CD4-positive, CD25-positive, alpha-beta regulatory T cell (primary cell): ENCODE measurements around the gene HOXD8. TPM values are rescaled to one million over a fixed set of nuclear protein-coding genes. Genes with fewer than 3 reads are reported as not detected.

Experiments
- ATAC-seq, 2 donors: fragments of 150-1000 bp; cut with Tn5 transposase; one replicate each; pipeline ENCODE4 v1.10.0; 2021; ENCODE audit warnings: low read depth in 2 of 2, moderate number of reproducible peaks in 2 of 2, moderate library complexity in 1 of 2
- DNase-seq, 3 donors: peaks; one replicate each; pipeline versions ENCODE4 v3.0.0 to v3.0.0-alpha.2; 2012 to 2022; ENCODE audit warnings: mixed read lengths in 1 of 3
- H3K27ac ChIP-seq: one replicate; pipeline ENCODE4 v1.7.0; 2013; ENCODE audit warnings: mild to moderate bottlenecking, low read length; ENCODE audit not compliant: insufficient read depth, poor library complexity, severe bottlenecking
- H3K27me3 ChIP-seq: one replicate; pipeline ENCODE4 v1.7.0; 2013; ENCODE audit warnings: low read length; ENCODE audit not compliant: control insufficient read depth, insufficient read depth
- H3K36me3 ChIP-seq: one replicate; pipeline ENCODE4 v1.7.0; 2013; ENCODE audit warnings: mild to moderate bottlenecking, low read length, moderate library complexity; ENCODE audit not compliant: control insufficient read depth, insufficient read depth
- H3K4me1 ChIP-seq: 2 replicates; pipeline ENCODE4 v1.7.0; 2013; ENCODE audit warnings: mild to moderate bottlenecking, low read length; ENCODE audit not compliant: insufficient read depth, control insufficient read depth, poor library complexity, severe bottlenecking
- H3K4me3 ChIP-seq: one replicate; pipeline ENCODE4 v1.7.0; 2013; ENCODE audit warnings: low read depth, mild to moderate bottlenecking, low read length, moderate library complexity
- H3K9me3 ChIP-seq, 2 experiments: 1 replicate in 1 of 2; 2 replicates in 1 of 2; pipeline ENCODE4 v1.7.0; 2013; ENCODE audit warnings: low read length in 2 of 2, mild to moderate bottlenecking in 1 of 2, moderate library complexity in 1 of 2; ENCODE audit not compliant: control insufficient read depth in 2 of 2
- H3K27ac Mint-ChIP-seq, 3 donors: one replicate each; pipeline ENCODE4 v1.8.0; 2020 to 2022; ENCODE audit warnings: mild to moderate bottlenecking in 3 of 3, mixed read lengths in 3 of 3, moderate library complexity in 2 of 3
- H3K27me3 Mint-ChIP-seq: one replicate; pipeline ENCODE4 v1.8.0; 2022; ENCODE audit warnings: mild to moderate bottlenecking, mixed read lengths
- H3K36me3 Mint-ChIP-seq: one replicate; pipeline ENCODE4 v1.8.0; 2020; ENCODE audit warnings: mixed read lengths
- H3K4me1 Mint-ChIP-seq, 4 donors: one replicate each; pipeline ENCODE4 v1.8.0; 2020 to 2022; ENCODE audit warnings: mixed read lengths in 4 of 4, mild to moderate bottlenecking in 1 of 4
- H3K4me3 Mint-ChIP-seq, 4 donors: one replicate each; pipeline ENCODE4 v1.8.0; 2020 to 2022; ENCODE audit warnings: mild to moderate bottlenecking in 4 of 4, mixed read lengths in 4 of 4, moderate library complexity in 3 of 4
- H3K9me3 Mint-ChIP-seq, 7 donors: one replicate each; pipeline ENCODE4 v1.8.0; 2020 to 2022; ENCODE audit warnings: mixed read lengths in 7 of 7, mild to moderate bottlenecking in 3 of 7, moderate library complexity in 2 of 7
- polyA plus RNA-seq, 4 donors: library from polyadenylated mRNA; unstranded; fragments of 300-500 nt; fragmentation: Illumina TruSeq; gene quantifications; one replicate each; pipeline ENCODE4 v1.2.3, GENCODE V29; 2021
- total RNA-seq: library from RNA; stranded (reverse); gene quantifications from one replicate; pipeline ENCODE4 v1.2.3, GENCODE V29; 2022

Gene HOXD8
- total and polyA plus RNA-seq, 5 donors from 2014 or later = not detected

DNA sequence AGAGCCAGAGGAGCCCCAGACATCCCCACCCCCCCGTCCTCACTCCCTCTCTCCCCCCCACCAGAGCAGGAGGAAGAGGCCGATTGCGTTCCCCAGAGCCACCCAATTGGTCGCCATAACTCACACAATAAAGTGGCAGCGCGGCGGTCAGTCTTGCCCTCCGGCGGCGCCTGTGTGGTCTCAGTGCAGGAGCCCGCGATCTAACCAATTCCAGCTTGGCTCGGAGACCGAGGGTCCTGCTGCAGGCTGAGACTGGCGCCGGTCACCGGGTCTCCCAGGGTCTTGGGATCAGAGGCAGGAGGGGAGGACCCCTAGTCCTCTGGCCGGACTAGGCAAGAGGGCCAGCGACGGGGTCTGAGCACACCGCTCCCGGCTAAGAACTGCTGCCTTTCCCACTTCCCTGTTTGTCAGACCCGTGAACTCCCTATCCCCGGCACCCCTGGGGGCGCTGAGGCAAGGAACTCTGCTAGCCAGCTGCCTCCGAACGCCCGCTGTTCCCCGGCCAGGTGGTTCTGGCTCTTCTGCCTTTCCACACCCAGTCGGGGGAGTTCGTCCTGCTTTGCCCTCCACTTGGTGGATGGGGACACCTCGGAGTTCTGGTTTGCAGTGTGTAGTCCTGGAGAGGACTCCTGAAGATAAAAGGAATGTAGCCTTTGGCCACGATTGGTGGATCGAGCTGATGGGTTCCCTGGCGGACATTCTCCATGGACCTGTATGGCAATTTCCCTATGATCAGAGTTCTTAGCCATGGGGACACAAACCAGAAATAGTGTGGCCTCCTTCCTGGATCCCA lies 30.9 kb upstream of the HOXD8 start:
- H3K9me3 Mint-ChIP-seq = peaks cover 0 to 24% (median 2%) of the 10 kb centered on the region in 7 donors
- ATAC-seq (no peak), DNase-seq (no peak)
- peak overlapping the region in 1 of 4 donors; percentile 32 for H3K4me3 Mint-ChIP-seq
- Histone ChIP-seq H3K4me3 (no peak overlapping the region), H3K27ac (no peak overlapping the region), H3K4me1 (peaks cover 19% of the 10 kb centered on the region), H3K36me3 (no peaks in the 10 kb centered on the region), H3K27me3 (peaks cover 65% of the 10 kb centered on the region), H3K9me3 (peaks cover 6 to 21% of the 10 kb centered on the region in 2 experiments)
- no peaks in the 10 kb centered on the region for H3K36me3 Mint-ChIP-seq
- no peak overlapping the region for H3K27ac Mint-ChIP-seq
- peaks cover 97% of the 10 kb centered on the region for H3K27me3 Mint-ChIP-seq
- H3K4me1 Mint-ChIP-seq = peaks cover 10 to 34% (median 25%) of the 10 kb centered on the region in 4 donors

DNA sequence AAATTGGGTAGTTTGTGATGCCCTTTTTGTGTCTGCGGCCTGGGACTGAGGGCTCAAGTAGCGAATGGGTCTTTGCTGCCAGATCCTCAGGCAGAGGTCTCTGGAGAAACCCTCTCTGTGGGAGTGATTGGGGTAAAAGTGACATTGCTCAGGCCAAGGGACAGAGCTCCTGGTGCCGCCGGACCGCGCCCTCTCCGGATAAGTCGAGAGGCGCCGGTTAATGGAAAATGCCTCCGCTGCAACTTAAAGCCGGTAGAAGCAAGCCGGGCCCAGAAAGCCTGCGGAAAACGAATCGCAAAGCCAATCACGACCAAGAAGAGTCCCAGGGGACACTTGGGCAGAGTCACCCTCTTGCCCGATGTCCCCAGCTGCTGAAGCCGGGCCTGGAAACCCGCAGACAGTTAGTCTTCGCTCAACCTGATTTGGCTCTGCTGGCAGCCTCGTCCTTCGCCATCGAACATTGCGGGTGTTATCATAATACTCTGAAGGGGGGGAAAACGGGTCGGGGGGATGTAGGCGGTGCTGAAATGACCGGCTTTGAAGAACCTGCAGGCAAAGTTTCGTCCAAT lies 30.3 kb upstream of the HOXD8 start:
- H3K27me3 ChIP-seq = peaks cover 60% of the 10 kb centered on the region
- Mint-ChIP-seq H3K4me3 (peak overlapping the region in 1 of 4 donors; percentile 58), H3K27me3 (peaks cover 97% of the 10 kb centered on the region), H3K9me3 (peaks cover 0 to 17% (median 0%) of the 10 kb centered on the region in 7 donors), H3K36me3 (no peaks in the 10 kb centered on the region), H3K27ac (no peak overlapping the region), H3K4me1 (peaks cover 6 to 28% (median 20%) of the 10 kb centered on the region in 4 donors)
- H3K9me3 ChIP-seq = peaks cover 5 to 19% of the 10 kb centered on the region in 2 experiments
- H3K36me3 ChIP-seq = no peaks in the 10 kb centered on the region
- no peak overlapping the region for H3K4me3 ChIP-seq
- ATAC-seq (no peak), DNase-seq (no peak)
- H3K27ac ChIP-seq = no peak overlapping the region
- H3K4me1 ChIP-seq = peaks cover 19% of the 10 kb centered on the region

DNA sequence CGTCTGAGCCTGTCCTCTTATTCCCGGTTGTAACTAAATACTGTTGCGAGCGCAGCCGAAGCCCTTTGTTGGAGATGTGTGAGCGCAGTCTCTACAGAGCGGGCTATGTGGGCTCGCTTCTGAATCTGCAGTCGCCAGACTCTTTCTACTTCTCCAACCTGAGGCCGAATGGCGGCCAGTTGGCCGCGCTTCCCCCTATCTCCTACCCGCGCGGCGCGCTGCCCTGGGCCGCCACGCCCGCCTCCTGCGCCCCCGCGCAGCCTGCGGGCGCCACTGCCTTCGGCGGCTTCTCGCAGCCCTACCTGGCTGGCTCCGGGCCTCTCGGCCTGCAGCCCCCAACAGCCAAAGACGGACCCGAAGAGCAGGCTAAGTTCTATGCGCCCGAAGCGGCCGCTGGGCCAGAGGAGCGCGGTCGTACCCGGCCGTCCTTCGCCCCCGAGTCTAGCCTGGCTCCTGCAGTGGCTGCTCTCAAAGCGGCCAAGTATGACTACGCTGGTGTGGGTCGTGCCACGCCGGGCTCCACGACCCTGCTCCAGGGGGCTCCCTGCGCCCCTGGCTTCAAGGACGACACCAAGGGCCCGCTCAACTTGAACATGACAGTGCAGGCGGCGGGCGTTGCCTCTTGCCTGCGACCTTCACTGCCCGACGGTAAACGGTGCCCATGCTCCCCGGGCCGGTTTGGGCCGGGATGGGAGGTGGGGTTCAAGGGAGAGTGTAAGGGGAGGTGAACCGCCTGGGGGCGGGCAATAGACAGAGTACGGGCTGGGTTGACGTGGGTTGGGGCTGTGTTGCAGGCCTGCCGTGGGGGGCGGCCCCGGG lies 29.6 kb upstream of the HOXD8 start, which contains the start of gene HOXD12:
Gene HOXD12, plus strand, starts transcription at position 68 of the 819 bp plus-strand sequence. Its CDS starts 7 bp downstream, at position 75.
- Histone ChIP-seq H3K27ac (no peak within 1 kb of the TSS), H3K36me3 (no peaks in the 10 kb centered on the region), H3K9me3 (peaks cover 3 to 15% of the 10 kb centered on the region in 2 experiments), H3K27me3 (peaks cover 53% of the 10 kb centered on the region), H3K4me1 (peaks cover 19% of the 10 kb centered on the region), H3K4me3 (no peak within 1 kb of the TSS)
- ATAC-seq (no peak), DNase-seq (no peak)
- peaks cover 0 to 13% (median 0%) of the 10 kb centered on the region in 7 donors for H3K9me3 Mint-ChIP-seq
- no peak within 1 kb of the TSS for H3K27ac Mint-ChIP-seq
- peaks cover 97% of the 10 kb centered on the region for H3K27me3 Mint-ChIP-seq
- peaks cover 6 to 29% (median 20%) of the 10 kb centered on the region in 4 donors for H3K4me1 Mint-ChIP-seq
- H3K36me3 Mint-ChIP-seq = no peaks in the 10 kb centered on the region
- peak within 1 kb of the TSS in 2 of 4 donors; percentile 13 to 58 for H3K4me3 Mint-ChIP-seq

DNA sequence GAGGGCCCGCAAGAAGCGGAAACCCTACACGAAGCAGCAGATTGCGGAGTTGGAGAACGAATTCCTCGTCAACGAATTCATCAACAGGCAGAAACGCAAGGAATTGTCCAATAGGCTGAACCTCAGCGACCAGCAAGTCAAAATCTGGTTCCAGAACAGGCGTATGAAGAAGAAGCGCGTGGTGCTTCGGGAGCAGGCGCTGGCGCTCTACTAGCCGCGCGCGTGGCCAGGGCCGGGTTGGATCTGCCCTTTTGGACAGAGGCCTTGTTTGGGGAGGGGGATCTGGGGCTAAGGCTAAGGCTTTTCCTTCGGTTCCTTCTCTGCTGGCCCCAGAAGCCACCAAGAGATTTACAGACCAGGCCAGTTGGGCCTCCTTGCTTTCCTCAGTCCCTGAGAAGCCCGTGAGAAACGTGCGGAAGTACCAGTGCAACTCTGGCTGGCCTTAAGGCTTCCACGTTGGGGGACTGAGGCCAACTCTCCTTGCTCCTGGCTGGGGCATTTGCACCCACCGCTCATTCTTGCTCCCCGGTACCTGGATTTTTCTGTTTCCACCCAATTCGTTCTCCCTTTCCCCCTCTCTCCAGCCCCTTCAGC lies 28.9 kb upstream of the HOXD8 start:
- no peak overlapping the region for H3K27ac Mint-ChIP-seq

DNA sequence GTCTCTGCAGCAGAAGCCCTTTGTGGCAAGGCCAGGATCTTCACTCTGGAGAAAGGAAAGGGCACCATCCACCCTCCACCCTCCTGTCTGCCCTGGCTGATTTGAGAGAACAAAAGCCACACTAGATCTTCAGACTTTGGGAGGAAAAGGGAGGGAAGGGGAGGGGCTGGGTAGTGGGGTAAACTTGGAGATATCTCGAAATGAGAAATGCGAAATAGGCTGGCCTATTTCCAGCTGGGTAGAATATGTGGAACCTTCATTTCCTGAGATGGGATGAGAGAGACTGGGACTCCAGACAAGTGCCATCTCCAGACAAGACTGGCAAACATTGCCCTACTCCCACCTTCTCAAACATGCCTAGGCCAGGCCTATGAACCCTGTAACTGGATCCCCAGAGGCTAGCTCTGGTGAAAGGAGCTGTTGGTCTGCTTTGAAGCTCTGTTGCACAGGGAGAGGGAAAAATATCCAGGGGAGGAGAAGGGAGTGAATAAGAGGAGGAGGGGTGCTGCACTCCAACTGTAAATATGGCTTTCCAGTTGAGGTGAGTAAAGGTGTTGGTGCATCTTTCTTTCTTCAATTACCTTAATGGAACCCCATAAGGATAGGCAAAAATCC lies 28.2 kb upstream of the HOXD8 start:
- Mint-ChIP-seq H3K27me3 (peaks cover 97% of the 10 kb centered on the region), H3K9me3 (peaks cover 0 to 14% (median 0%) of the 10 kb centered on the region in 7 donors), H3K4me3 (peak overlapping the region in 1 of 4 donors; percentile 46), H3K27ac (no peak overlapping the region), H3K4me1 (peaks cover 5 to 36% (median 24%) of the 10 kb centered on the region in 4 donors), H3K36me3 (no peaks in the 10 kb centered on the region)
- peaks cover 45% of the 10 kb centered on the region for H3K27me3 ChIP-seq
- H3K9me3 ChIP-seq = peaks cover 0 to 4% of the 10 kb centered on the region in 2 experiments
- DNase-seq (no peak), ATAC-seq (no peak)
- no peak overlapping the region for H3K4me3 ChIP-seq
- peaks cover 17% of the 10 kb centered on the region for H3K4me1 ChIP-seq
- H3K36me3 ChIP-seq = no peaks in the 10 kb centered on the region
- no peak overlapping the region for H3K27ac ChIP-seq

More for the DNA sequence above, 28.9 kb upstream of the HOXD8 start:
- Mint-ChIP-seq H3K4me3 (peak overlapping the region in 1 of 4 donors; percentile 46), H3K36me3 (no peaks in the 10 kb centered on the region), H3K9me3 (peaks cover 0 to 13% (median 0%) of the 10 kb centered on the region in 7 donors), H3K4me1 (peaks cover 6 to 34% (median 20%) of the 10 kb centered on the region in 4 donors), H3K27me3 (peaks cover 97% of the 10 kb centered on the region)
- H3K27ac ChIP-seq = no peak overlapping the region
- no peak for ATAC-seq
- no peak for DNase-seq
- peaks cover 2 to 8% of the 10 kb centered on the region in 2 experiments for H3K9me3 ChIP-seq
- H3K4me3 ChIP-seq = no peak overlapping the region
- no peaks in the 10 kb centered on the region for H3K36me3 ChIP-seq
- peaks cover 19% of the 10 kb centered on the region for H3K4me1 ChIP-seq
- peaks cover 46% of the 10 kb centered on the region for H3K27me3 ChIP-seq

DNA sequence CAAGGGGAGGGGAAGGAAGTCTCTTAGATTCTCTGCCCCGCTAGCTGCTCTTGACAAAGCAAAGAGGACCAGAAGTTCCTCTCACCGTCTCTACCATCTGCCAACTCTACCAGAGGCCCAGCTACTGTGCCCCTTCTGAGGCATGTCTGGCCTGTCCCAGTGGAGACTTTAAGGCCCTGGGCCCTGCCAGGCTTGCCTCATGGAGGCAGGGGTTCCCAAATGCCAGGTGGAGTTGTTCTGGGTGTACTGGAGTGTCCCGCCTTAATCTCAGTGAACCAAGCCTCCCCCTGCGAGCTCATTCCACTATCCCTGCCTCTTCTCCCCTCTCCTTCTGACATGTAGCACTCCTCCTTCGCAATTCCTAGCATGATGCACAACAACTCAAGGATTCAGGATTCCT lies 27.7 kb upstream of the HOXD8 start:
- H3K27me3 ChIP-seq = peaks cover 40% of the 10 kb centered on the region
- peaks cover 16% of the 10 kb centered on the region for H3K4me1 ChIP-seq
- Mint-ChIP-seq H3K27me3 (peaks cover 95% of the 10 kb centered on the region), H3K27ac (no peak overlapping the region), H3K36me3 (no peaks in the 10 kb centered on the region), H3K4me1 (peaks cover 0 to 33% (median 20%) of the 10 kb centered on the region in 4 donors), H3K9me3 (peaks cover 0 to 11% (median 0%) of the 10 kb centered on the region in 7 donors), H3K4me3 (peak overlapping the region in 2 of 4 donors; percentile 12 to 76)
- H3K9me3 ChIP-seq = no peaks in the 10 kb centered on the region
- H3K4me3 ChIP-seq = no peak overlapping the region
- H3K36me3 ChIP-seq = no peaks in the 10 kb centered on the region
- DNase-seq = no peak
- no peak overlapping the region for H3K27ac ChIP-seq
- ATAC-seq = no peak
